ENCODE data around the gene GRK2. TPM values are rescaled to one million over a fixed set of nuclear protein-coding genes. Genes with fewer than 3 reads are reported as not detected.

GRK2 gene
- total and polyA plus RNA-seq, 2 of the 13 experiments (the other 11 are each of a cell fraction or from before 2014, with no cell fraction given), result 31.3 to 42.4 TPM

GRCh38 chr11:67288198-67288451, 21.9 kb downstream of the GRK2 start (continued):
- no peak for TF ChIP-seq HMGXB4 (CRISPR knock-in tag; IDR thresholded peaks at IDR 0.05; ENCODE audit: borderline replicate concordance in 1 of 2, low read depth in 1 of 2)
- no peak for TF ChIP-seq AGO2 (optimal IDR thresholded peaks at IDR 0.05; ENCODE audit: low read depth, low read length)
- TF ChIP-seq ZSCAN22 (CRISPR knock-in tag; IDR thresholded peaks at IDR 0.05), result no peak
- 0 out of 2 replicates have a peak, but pooled peaks have one; percentile 21 for TF ChIP-seq MYPOP (CRISPR knock-in tag; IDR thresholded peaks at IDR 0.05)
- no peak for TF ChIP-seq NPAS2 (CRISPR knock-in tag; IDR thresholded peaks at IDR 0.05; ENCODE audit: borderline replicate concordance)
- TF ChIP-seq TFAP4 (IDR thresholded peaks at IDR 0.05; ENCODE audit: borderline replicate concordance, low read depth), result peak; percentile 27; the same call in 1 of the 2 replicates
- TF ChIP-seq, protein P1, sequence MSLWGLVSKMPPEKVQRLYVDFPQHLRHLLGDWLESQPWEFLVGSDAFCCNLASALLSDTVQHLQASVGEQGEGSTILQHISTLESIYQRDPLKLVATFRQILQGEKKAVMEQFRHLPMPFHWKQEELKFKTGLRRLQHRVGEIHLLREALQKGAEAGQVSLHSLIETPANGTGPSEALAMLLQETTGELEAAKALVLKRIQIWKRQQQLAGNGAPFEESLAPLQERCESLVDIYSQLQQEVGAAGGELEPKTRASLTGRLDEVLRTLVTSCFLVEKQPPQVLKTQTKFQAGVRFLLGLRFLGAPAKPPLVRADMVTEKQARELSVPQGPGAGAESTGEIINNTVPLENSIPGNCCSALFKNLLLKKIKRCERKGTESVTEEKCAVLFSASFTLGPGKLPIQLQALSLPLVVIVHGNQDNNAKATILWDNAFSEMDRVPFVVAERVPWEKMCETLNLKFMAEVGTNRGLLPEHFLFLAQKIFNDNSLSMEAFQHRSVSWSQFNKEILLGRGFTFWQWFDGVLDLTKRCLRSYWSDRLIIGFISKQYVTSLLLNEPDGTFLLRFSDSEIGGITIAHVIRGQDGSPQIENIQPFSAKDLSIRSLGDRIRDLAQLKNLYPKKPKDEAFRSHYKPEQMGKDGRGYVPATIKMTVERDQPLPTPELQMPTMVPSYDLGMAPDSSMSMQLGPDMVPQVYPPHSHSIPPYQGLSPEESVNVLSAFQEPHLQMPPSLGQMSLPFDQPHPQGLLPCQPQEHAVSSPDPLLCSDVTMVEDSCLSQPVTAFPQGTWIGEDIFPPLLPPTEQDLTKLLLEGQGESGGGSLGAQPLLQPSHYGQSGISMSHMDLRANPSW (CRISPR knock-in tag; IDR thresholded peaks at IDR 0.05; ENCODE audit: borderline replicate concordance), result no peak
- TF ChIP-seq, protein P2, sequence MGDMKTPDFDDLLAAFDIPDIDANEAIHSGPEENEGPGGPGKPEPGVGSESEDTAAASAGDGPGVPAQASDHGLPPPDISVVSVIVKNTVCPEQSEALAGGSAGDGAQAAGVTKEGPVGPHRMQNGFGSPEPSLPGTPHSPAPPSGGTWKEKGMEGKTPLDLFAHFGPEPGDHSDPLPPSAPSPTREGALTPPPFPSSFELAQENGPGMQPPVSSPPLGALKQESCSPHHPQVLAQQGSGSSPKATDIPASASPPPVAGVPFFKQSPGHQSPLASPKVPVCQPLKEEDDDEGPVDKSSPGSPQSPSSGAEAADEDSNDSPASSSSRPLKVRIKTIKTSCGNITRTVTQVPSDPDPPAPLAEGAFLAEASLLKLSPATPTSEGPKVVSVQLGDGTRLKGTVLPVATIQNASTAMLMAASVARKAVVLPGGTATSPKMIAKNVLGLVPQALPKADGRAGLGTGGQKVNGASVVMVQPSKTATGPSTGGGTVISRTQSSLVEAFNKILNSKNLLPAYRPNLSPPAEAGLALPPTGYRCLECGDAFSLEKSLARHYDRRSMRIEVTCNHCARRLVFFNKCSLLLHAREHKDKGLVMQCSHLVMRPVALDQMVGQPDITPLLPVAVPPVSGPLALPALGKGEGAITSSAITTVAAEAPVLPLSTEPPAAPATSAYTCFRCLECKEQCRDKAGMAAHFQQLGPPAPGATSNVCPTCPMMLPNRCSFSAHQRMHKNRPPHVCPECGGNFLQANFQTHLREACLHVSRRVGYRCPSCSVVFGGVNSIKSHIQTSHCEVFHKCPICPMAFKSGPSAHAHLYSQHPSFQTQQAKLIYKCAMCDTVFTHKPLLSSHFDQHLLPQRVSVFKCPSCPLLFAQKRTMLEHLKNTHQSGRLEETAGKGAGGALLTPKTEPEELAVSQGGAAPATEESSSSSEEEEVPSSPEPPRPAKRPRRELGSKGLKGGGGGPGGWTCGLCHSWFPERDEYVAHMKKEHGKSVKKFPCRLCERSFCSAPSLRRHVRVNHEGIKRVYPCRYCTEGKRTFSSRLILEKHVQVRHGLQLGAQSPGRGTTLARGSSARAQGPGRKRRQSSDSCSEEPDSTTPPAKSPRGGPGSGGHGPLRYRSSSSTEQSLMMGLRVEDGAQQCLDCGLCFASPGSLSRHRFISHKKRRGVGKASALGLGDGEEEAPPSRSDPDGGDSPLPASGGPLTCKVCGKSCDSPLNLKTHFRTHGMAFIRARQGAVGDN (CRISPR knock-in tag; IDR thresholded peaks at IDR 0.05), result no peak
- TF ChIP-seq YEATS2 (CRISPR knock-in tag; IDR thresholded peaks at IDR 0.05; ENCODE audit: borderline replicate concordance), result no peak
- TF ChIP-seq, protein P3, sequence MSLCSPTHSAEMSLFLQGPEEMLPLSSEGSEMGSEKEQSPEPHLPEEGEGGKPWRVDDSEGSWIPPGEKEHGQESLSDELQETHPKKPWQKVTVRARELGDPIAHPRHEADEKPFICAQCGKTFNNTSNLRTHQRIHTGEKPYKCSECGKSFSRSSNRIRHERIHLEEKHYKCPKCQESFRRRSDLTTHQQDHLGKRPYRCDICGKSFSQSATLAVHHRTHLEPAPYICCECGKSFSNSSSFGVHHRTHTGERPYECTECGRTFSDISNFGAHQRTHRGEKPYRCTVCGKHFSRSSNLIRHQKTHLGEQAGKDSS (CRISPR knock-in tag; IDR thresholded peaks at IDR 0.05; ENCODE audit: borderline replicate concordance, low read depth), result no peak
- no peak; the same call in 1 of the 2 replicates for TF ChIP-seq ZNF343 (CRISPR knock-in tag; IDR thresholded peaks at IDR 0.05)
- no peak for TF ChIP-seq ZNF530 (CRISPR knock-in tag; IDR thresholded peaks at IDR 0.05; ENCODE audit: low read depth)
- TF ChIP-seq, protein P4, sequence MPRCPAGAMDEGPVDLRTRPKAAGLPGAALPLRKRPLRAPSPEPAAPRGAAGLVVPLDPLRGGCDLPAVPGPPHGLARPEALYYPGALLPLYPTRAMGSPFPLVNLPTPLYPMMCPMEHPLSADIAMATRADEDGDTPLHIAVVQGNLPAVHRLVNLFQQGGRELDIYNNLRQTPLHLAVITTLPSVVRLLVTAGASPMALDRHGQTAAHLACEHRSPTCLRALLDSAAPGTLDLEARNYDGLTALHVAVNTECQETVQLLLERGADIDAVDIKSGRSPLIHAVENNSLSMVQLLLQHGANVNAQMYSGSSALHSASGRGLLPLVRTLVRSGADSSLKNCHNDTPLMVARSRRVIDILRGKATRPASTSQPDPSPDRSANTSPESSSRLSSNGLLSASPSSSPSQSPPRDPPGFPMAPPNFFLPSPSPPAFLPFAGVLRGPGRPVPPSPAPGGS (CRISPR knock-in tag; IDR thresholded peaks at IDR 0.05), result no peak

All from HepG2 (cell line).